NCI-H774 (cell line): ENCODE results near the gene INMT.

Experiments
- DNase-seq: peaks from one replicate; lab custom pipeline; 2025; lab: John Stamatoyannopoulos, UW

INMT gene

GRCh38 chr7:30752979-30753378 lies 1.0 kb downstream of the INMT start:
- DNase-seq: no peak

- no peak for DNase-seq
Measured at GRCh38 chr7:30754315-30754877, 2.5 kb downstream of the INMT start.

- no peak for DNase-seq
Measured at GRCh38 chr7:30755384-30756154, 3.6 kb downstream of the INMT start.

GRCh38 chr7:30757342-30757692 lies 5.4 kb downstream of the INMT start:
- DNase-seq: no peak

GRCh38 chr7:30760514-30761213 lies 8.7 kb downstream of the INMT start:
- DNase-seq: no peak

GRCh38 chr7:30761214-30762156 lies 9.6 kb downstream of the INMT start:
- DNase-seq: no peak

GRCh38 chr7:30764030-30764975 lies 12.4 kb downstream of the INMT start:
- DNase-seq: no peak

GRCh38 chr7:30765408-30765807 lies 13.5 kb downstream of the INMT start:
- DNase-seq: no peak

- no peak for DNase-seq
Measured at GRCh38 chr7:30770845-30771173, 18.9 kb downstream of the INMT start.

GRCh38 chr7:30771174-30771879 lies 19.4 kb downstream of the INMT start, which contains the start of gene MINDY4:
Gene MINDY4 (plus strand): TSS chr7:30771417. CDS start chr7:30771494, 77 bp downstream.
- DNase-seq: peak; percentile 76

GRCh38 chr7:30771880-30772425 lies 20.0 kb downstream of the INMT start:
- no peak for DNase-seq

- no peak for DNase-seq
Measured at GRCh38 chr7:30772984-30773383, 21.0 kb downstream of the INMT start.

GRCh38 chr7:30775992-30776391 lies 24.1 kb downstream of the INMT start:
- no peak for DNase-seq

- no peak for DNase-seq
Measured at GRCh38 chr7:30776971-30777370, 25.0 kb downstream of the INMT start.

- DNase-seq: no peak
Measured at GRCh38 chr7:30778255-30779025, 26.5 kb downstream of the INMT start.

GRCh38 chr7:30779574-30779973 lies 27.6 kb downstream of the INMT start:
- DNase-seq: no peak

- DNase-seq: no peak
Measured at GRCh38 chr7:30780941-30781340, 29.0 kb downstream of the INMT start.

- DNase-seq: no peak
Measured at GRCh38 chr7:30782690-30783089, 30.8 kb downstream of the INMT start.

GRCh38 chr7:30785786-30786185 lies 33.9 kb downstream of the INMT start:
- DNase-seq: no peak
